ENCODE measurements around the gene SLC22A23. TPM values are rescaled to one million over a fixed set of nuclear protein-coding genes. Genes with fewer than 3 reads are reported as not detected.

SLC22A23 gene
- total RNA-seq, 2 experiments from 2014 or later, result not detected

- Histone ChIP-seq H3K4me1 (ENCODE audit: insufficient read depth, low read length, poor library complexity, severe bottlenecking) (no peaks in the 10 kb centered on the region), H3K36me3 (ENCODE audit: insufficient read depth, low read length) (no peaks in the 10 kb centered on the region), H3K27ac (ENCODE audit: low read depth, low read length, poor library complexity, severe bottlenecking) (no peak overlapping the region), H3K4me3 (ENCODE audit: low read depth, low read length, poor library complexity, severe bottlenecking) (no peak overlapping the region), H3K9me3 (ENCODE audit: low read length) (no peaks in the 10 kb centered on the region), H3K79me2 (ENCODE audit: insufficient read depth, low read depth, low read length) (no peaks in the 10 kb centered on the region), H2AFZ (ENCODE audit: low read length) (no peak overlapping the region), H4K20me1 (ENCODE audit: insufficient read depth, low read length) (no peaks in the 10 kb centered on the region), H3K4me2 (ENCODE audit: low read length) (no peak overlapping the region), H3K9me2 (ENCODE audit: insufficient read depth, low read length) (no peaks in the 10 kb centered on the region)
- DNase-seq (ENCODE audit: low spot score), result no peak
- intact Hi-C loops (cut with micrococcal nuclease; ENCODE audit: unreplicated experiment), result no loop called here
- ChIA-PET POLR2A (interaction anchor here (0.5 kb wide), 1 partner anchor 604 kb away, joined by 3 read pairs; no protein-coding TSS in a partner anchor), CTCF (ENCODE audit: unreplicated experiment) (no interaction called here)
- BruUV-seq (replicated peaks), result no TSS peak
- TF ChIP-seq CTCF (conservative IDR thresholded peaks at IDR 0.05; ENCODE audit: low read length) (no peak), EZH2phosphoT487 (IDR thresholded peaks at IDR 0.05; ENCODE audit: borderline replicate concordance, low read depth, low read length) (no peak)
These were observed 11.7 kb upstream of the SLC22A23 start for GRCh38 chr6:3468585-3468984.

GRCh38 chr6:3467996-3468395 lies 11.1 kb upstream of the SLC22A23 start:
- Histone ChIP-seq H3K9me2 (ENCODE audit: insufficient read depth, low read length) (no peaks in the 10 kb centered on the region), H4K20me1 (ENCODE audit: insufficient read depth, low read length) (no peaks in the 10 kb centered on the region), H3K9me3 (ENCODE audit: low read length) (no peaks in the 10 kb centered on the region), H2AFZ (ENCODE audit: low read length) (no peak overlapping the region), H3K79me2 (ENCODE audit: insufficient read depth, low read depth, low read length) (no peaks in the 10 kb centered on the region), H3K27ac (ENCODE audit: low read depth, low read length, poor library complexity, severe bottlenecking) (no peak overlapping the region), H3K4me1 (ENCODE audit: insufficient read depth, low read length, poor library complexity, severe bottlenecking) (no peaks in the 10 kb centered on the region), H3K36me3 (ENCODE audit: insufficient read depth, low read length) (no peaks in the 10 kb centered on the region), H3K4me3 (ENCODE audit: low read depth, low read length, poor library complexity, severe bottlenecking) (no peak overlapping the region), H3K4me2 (ENCODE audit: low read length) (no peak overlapping the region)
- no peak for DNase-seq (ENCODE audit: low spot score)
- CTCF ChIA-PET (ENCODE audit: unreplicated experiment), result no interaction called here
- TF ChIP-seq EZH2phosphoT487 (IDR thresholded peaks at IDR 0.05; ENCODE audit: borderline replicate concordance, low read depth, low read length) (no peak), CTCF (conservative IDR thresholded peaks at IDR 0.05; ENCODE audit: low read length) (no peak)
- intact Hi-C loops (cut with micrococcal nuclease; ENCODE audit: unreplicated experiment), result no loop called here
- POLR2A ChIA-PET, result no interaction called here
- BruUV-seq (replicated peaks), result no TSS peak

- intact Hi-C loops (cut with micrococcal nuclease; ENCODE audit: unreplicated experiment), result no loop called here
- POLR2A ChIA-PET, result no interaction called here
- H3K27ac ChIP-seq (ENCODE audit: low read depth, low read length, poor library complexity, severe bottlenecking), result no peak overlapping the region
- no peaks in the 10 kb centered on the region for H3K9me3 ChIP-seq (ENCODE audit: low read length)
- CTCF ChIA-PET (ENCODE audit: unreplicated experiment), result no interaction called here
- no peaks in the 10 kb centered on the region for H3K4me1 ChIP-seq (ENCODE audit: insufficient read depth, low read length, poor library complexity, severe bottlenecking)
- no peak overlapping the region for H3K4me3 ChIP-seq (ENCODE audit: low read depth, low read length, poor library complexity, severe bottlenecking)
- H3K9me2 ChIP-seq (ENCODE audit: insufficient read depth, low read length), result no peaks in the 10 kb centered on the region
- no peaks in the 10 kb centered on the region for H4K20me1 ChIP-seq (ENCODE audit: insufficient read depth, low read length)
- no peak overlapping the region for H2AFZ ChIP-seq (ENCODE audit: low read length)
- no peaks in the 10 kb centered on the region for H3K79me2 ChIP-seq (ENCODE audit: insufficient read depth, low read depth, low read length)
- DNase-seq (ENCODE audit: low spot score), result no peak
- no TSS peak for BruUV-seq (replicated peaks)
- TF ChIP-seq EZH2phosphoT487 (IDR thresholded peaks at IDR 0.05; ENCODE audit: borderline replicate concordance, low read depth, low read length), result no peak
- TF ChIP-seq CTCF (conservative IDR thresholded peaks at IDR 0.05; ENCODE audit: low read length), result no peak
- no peak overlapping the region for H3K4me2 ChIP-seq (ENCODE audit: low read length)
- no peaks in the 10 kb centered on the region for H3K36me3 ChIP-seq (ENCODE audit: insufficient read depth, low read length)
These were observed 9.8 kb upstream of the SLC22A23 start for GRCh38 chr6:3466488-3467219.
